HepG2 (cell line): ENCODE measurements around the gene SLC2A10. TPM values are rescaled to one million over a fixed set of nuclear protein-coding genes. Genes with fewer than 3 reads are reported as not detected.
A peak's percentile ranks its signal among the peaks of the same experiment; 100 is the strongest.

Experiments used
- ADNP ChIP-seq: sonication (generic); formaldehyde crosslinking; IDR thresholded peaks from 2 replicates; pipeline ENCODE4 v1.4.0; 2020; ENCODE audit warnings: missing genetic modification reagents
- ELF1 ChIP-seq: sonication (generic); formaldehyde crosslinking; IDR thresholded peaks from 2 replicates; pipeline ENCODE4 v1.4.0; 2020; ENCODE audit warnings: missing genetic modification reagents
- FOXM1 ChIP-seq: sonication (generic); formaldehyde crosslinking; IDR thresholded peaks from 2 replicates; pipeline ENCODE4 v1.5.0; 2020; ENCODE audit warnings: missing genetic modification reagents
- IRF1 ChIP-seq: sonication (generic); formaldehyde crosslinking; IDR thresholded peaks from 2 replicates; pipeline ENCODE4 v1.4.0; 2020; ENCODE audit warnings: low read depth, mild to moderate bottlenecking, missing genetic modification reagents
- MIER2 ChIP-seq: IDR thresholded peaks from 2 replicates; pipeline ENCODE4 v1.6.1; 2016; ENCODE audit warnings: missing biosample characterization, missing genetic modification reagents
- NFATC3 ChIP-seq: sonication (generic); formaldehyde crosslinking; IDR thresholded peaks from 2 replicates; pipeline ENCODE4 v1.5.1; 2020; ENCODE audit warnings: mild to moderate bottlenecking, missing genetic modification reagents
- SMARCE1 ChIP-seq: fragments of 450-650 bp; IDR thresholded peaks from 2 replicates; pipeline ENCODE4 v1.6.1; 2017; ENCODE audit warnings: borderline replicate concordance
- SUZ12 ChIP-seq: fragments of 150-350 bp; IDR thresholded peaks from 2 replicates; pipeline ENCODE4 v1.6.1; 2014; ENCODE audit warnings: low read depth, low read length
- TRIM24 ChIP-seq: sonication (generic); formaldehyde crosslinking; IDR thresholded peaks from 2 replicates; pipeline ENCODE4 v1.8.0; 2022; ENCODE audit warnings: mild to moderate bottlenecking, missing genetic modification reagents
- WIZ ChIP-seq: sonication (generic); formaldehyde crosslinking; IDR thresholded peaks from 2 replicates; pipeline ENCODE4 v1.5.1; 2020; ENCODE audit warnings: mild to moderate bottlenecking, missing genetic modification reagents
- ZFP36L1 ChIP-seq: sonication (generic); formaldehyde crosslinking; IDR thresholded peaks from 2 replicates; pipeline ENCODE4 v1.8.0; 2022; ENCODE audit warnings: mild to moderate bottlenecking, missing genetic modification reagents, moderate library complexity
- ZNF383 ChIP-seq: sonication (generic); formaldehyde crosslinking; IDR thresholded peaks from 2 replicates; pipeline ENCODE4 v1.4.0; 2020; ENCODE audit warnings: missing genetic modification reagents, mild to moderate bottlenecking, borderline replicate concordance
- ZNF570 ChIP-seq: sonication (generic); formaldehyde crosslinking; IDR thresholded peaks from 2 replicates; pipeline ENCODE4 v1.4.0; 2020; ENCODE audit warnings: mild to moderate bottlenecking, missing genetic modification reagents, borderline replicate concordance
- ZNF607 ChIP-seq: sonication (generic); formaldehyde crosslinking; IDR thresholded peaks from 2 replicates; pipeline ENCODE4 v1.5.1; 2020; ENCODE audit warnings: missing genetic modification reagents, mild to moderate bottlenecking, borderline replicate concordance
- ZNF782 ChIP-seq: sonication (generic); formaldehyde crosslinking; IDR thresholded peaks from 2 replicates; pipeline ENCODE4 v1.4.0; 2020; ENCODE audit warnings: missing genetic modification reagents, mild to moderate bottlenecking, borderline replicate concordance
- ZSCAN31 ChIP-seq: sonication (generic); formaldehyde crosslinking; IDR thresholded peaks from 2 replicates; pipeline ENCODE4 v1.5.0; 2020; ENCODE audit warnings: low read depth, mild to moderate bottlenecking, missing genetic modification reagents
- polyA plus RNA-seq, 8 experiments: library from polyadenylated mRNA; depleted of rRNA in 3 of 8; stranded (reverse) in 7 of 8; unstranded in 1 of 8; fragments of >200 nt; fragmentation: Illumina TruSeq in 4 of 8; extraction: Trizol in 4 of 8; gene quantifications; 2 replicates each; pipeline versions ENCODE4 v1.2.1 to v1.2.3, GENCODE V29; 2011 to 2016; ENCODE audit warnings: low read depth in 4 of 8, missing spikeins in 1 of 8, mixed read lengths in 1 of 8; ENCODE audit not compliant: insufficient read depth in 1 of 8
- total RNA-seq, 5 experiments: library from RNA; depleted of rRNA; stranded (reverse); fragments of >200 nt; fragmentation: Illumina TruSeq; extraction: Trizol; gene quantifications; 2 replicates each; pipeline ENCODE4 v1.2.3, GENCODE V29; 2016; ENCODE audit warnings: low read depth in 1 of 5
- TF ChIP-seq, protein P1 (sequence below): IDR thresholded peaks from 2 replicates; pipeline ENCODE4 v1.6.1; 2012; ENCODE audit warnings: inconsistent platforms
- TF ChIP-seq, protein P2 (sequence below): IDR thresholded peaks from 2 replicates; pipeline ENCODE4 v1.4.0; 2020; ENCODE audit warnings: mild to moderate bottlenecking, missing genetic modification reagents
- TF ChIP-seq, protein P3 (sequence below): sonication (generic); formaldehyde crosslinking; IDR thresholded peaks from 2 replicates; pipeline ENCODE4 v1.8.0; 2022; ENCODE audit warnings: mild to moderate bottlenecking, missing genetic modification reagents, moderate library complexity
- TF ChIP-seq, protein P4 (sequence below): sonication (generic); formaldehyde crosslinking; IDR thresholded peaks from 2 replicates; pipeline ENCODE4 v1.5.1; 2020; ENCODE audit warnings: mild to moderate bottlenecking, moderate library complexity, missing genetic modification reagents
- TF ChIP-seq, protein P5 (sequence below): sonication (generic); formaldehyde crosslinking; IDR thresholded peaks from 2 replicates; pipeline ENCODE4 v1.8.0; 2022; ENCODE audit warnings: missing genetic modification reagents, mild to moderate bottlenecking, borderline replicate concordance

SLC2A10 gene
- total and polyA plus RNA-seq, 2 of the 13 experiments (the other 11 are each of a cell fraction or from before 2014, with no cell fraction given), result 16.0 to 18.4 TPM

DNA sequence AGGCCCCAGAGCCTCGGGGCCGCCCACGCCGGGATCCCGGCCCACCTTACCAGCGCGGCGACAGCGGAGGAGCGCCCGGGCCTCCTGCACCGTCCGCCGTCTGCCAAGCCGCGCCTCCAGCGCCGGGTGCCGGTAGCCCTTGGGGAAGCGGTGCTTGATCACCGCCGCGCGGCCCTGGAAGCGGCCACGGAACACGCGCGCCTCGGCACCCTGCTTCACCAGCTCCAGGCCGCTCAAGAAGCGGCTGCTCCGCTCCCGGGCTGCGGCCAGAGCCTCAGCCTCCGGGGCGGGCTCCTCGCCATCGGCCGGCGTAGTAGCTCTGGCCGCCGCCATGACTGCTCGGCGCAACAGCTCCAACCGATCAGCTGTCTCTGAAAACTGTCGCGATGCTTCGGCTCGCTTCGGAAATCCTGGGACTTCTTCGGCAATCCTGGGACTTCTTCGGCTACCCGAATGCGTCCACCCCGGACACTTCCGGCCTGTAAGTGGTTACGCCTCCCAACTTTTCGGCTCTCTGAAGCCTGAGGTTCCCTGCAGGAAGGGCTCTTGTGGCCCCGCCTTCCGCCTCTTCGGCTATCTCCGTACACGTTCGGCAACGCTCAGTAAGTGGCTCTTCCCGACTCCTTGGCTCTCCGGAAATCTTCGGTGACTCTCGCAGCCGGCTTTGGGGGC is 20.2 kb upstream of the SLC2A10 start, which contains the start of gene TP53RK (continued):
- TF ChIP-seq ZSCAN31 (CRISPR knock-in tag) (no peak; the same call in 1 of the 2 replicates), ZNF383 (CRISPR knock-in tag) (0 out of 2 replicates have a peak, but pooled peaks have one; percentile 5), ZFP36L1 (CRISPR knock-in tag) (peak; percentile 90; the same call in 1 of the 2 replicates), SMARCE1 (no peak), ZNF607 (CRISPR knock-in tag) (peak; percentile 94; the same call in 1 of the 2 replicates), FOXM1 (CRISPR knock-in tag) (0 out of 2 replicates have a peak, but pooled peaks have one; percentile 27), ZNF570 (CRISPR knock-in tag) (no peak; the same call in 1 of the 2 replicates), ELF1 (peak; percentile 92), TRIM24 (CRISPR knock-in tag) (no peak), ZNF782 (CRISPR knock-in tag) (peak; percentile 81; the same call in 1 of the 2 replicates), IRF1 (0 out of 2 replicates have a peak, but pooled peaks have one; percentile 73), SUZ12 (no peak), NFATC3 (CRISPR knock-in tag) (peak; percentile 98), MIER2 (no peak), WIZ (peak; percentile 96), ADNP (no peak)
- TF ChIP-seq, protein P1, sequence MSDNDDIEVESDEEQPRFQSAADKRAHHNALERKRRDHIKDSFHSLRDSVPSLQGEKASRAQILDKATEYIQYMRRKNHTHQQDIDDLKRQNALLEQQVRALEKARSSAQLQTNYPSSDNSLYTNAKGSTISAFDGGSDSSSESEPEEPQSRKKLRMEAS, result no peak; the same call in 1 of the 2 replicates
- TF ChIP-seq, protein P2, sequence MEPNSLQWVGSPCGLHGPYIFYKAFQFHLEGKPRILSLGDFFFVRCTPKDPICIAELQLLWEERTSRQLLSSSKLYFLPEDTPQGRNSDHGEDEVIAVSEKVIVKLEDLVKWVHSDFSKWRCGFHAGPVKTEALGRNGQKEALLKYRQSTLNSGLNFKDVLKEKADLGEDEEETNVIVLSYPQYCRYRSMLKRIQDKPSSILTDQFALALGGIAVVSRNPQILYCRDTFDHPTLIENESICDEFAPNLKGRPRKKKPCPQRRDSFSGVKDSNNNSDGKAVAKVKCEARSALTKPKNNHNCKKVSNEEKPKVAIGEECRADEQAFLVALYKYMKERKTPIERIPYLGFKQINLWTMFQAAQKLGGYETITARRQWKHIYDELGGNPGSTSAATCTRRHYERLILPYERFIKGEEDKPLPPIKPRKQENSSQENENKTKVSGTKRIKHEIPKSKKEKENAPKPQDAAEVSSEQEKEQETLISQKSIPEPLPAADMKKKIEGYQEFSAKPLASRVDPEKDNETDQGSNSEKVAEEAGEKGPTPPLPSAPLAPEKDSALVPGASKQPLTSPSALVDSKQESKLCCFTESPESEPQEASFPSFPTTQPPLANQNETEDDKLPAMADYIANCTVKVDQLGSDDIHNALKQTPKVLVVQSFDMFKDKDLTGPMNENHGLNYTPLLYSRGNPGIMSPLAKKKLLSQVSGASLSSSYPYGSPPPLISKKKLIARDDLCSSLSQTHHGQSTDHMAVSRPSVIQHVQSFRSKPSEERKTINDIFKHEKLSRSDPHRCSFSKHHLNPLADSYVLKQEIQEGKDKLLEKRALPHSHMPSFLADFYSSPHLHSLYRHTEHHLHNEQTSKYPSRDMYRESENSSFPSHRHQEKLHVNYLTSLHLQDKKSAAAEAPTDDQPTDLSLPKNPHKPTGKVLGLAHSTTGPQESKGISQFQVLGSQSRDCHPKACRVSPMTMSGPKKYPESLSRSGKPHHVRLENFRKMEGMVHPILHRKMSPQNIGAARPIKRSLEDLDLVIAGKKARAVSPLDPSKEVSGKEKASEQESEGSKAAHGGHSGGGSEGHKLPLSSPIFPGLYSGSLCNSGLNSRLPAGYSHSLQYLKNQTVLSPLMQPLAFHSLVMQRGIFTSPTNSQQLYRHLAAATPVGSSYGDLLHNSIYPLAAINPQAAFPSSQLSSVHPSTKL (CRISPR knock-in tag), result peak; percentile 68
- TF ChIP-seq, protein P3, sequence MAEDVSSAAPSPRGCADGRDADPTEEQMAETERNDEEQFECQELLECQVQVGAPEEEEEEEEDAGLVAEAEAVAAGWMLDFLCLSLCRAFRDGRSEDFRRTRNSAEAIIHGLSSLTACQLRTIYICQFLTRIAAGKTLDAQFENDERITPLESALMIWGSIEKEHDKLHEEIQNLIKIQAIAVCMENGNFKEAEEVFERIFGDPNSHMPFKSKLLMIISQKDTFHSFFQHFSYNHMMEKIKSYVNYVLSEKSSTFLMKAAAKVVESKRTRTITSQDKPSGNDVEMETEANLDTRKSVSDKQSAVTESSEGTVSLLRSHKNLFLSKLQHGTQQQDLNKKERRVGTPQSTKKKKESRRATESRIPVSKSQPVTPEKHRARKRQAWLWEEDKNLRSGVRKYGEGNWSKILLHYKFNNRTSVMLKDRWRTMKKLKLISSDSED (CRISPR knock-in tag), result peak; percentile 86; the same call in 1 of the 2 replicates
- TF ChIP-seq, protein P4, sequence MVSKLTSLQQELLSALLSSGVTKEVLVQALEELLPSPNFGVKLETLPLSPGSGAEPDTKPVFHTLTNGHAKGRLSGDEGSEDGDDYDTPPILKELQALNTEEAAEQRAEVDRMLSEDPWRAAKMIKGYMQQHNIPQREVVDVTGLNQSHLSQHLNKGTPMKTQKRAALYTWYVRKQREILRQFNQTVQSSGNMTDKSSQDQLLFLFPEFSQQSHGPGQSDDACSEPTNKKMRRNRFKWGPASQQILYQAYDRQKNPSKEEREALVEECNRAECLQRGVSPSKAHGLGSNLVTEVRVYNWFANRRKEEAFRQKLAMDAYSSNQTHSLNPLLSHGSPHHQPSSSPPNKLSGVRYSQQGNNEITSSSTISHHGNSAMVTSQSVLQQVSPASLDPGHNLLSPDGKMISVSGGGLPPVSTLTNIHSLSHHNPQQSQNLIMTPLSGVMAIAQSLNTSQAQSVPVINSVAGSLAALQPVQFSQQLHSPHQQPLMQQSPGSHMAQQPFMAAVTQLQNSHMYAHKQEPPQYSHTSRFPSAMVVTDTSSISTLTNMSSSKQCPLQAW (CRISPR knock-in tag), result peak; percentile 88
- TF ChIP-seq, protein P5, sequence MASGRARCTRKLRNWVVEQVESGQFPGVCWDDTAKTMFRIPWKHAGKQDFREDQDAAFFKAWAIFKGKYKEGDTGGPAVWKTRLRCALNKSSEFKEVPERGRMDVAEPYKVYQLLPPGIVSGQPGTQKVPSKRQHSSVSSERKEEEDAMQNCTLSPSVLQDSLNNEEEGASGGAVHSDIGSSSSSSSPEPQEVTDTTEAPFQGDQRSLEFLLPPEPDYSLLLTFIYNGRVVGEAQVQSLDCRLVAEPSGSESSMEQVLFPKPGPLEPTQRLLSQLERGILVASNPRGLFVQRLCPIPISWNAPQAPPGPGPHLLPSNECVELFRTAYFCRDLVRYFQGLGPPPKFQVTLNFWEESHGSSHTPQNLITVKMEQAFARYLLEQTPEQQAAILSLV (CRISPR knock-in tag), result peak; percentile 96; the same call in 1 of the 2 replicates
